GM23338 (cell line): ENCODE measurements around the gene WDR45B. TPM values are rescaled to one million over a fixed set of nuclear protein-coding genes. Genes with fewer than 3 reads are reported as not detected.

Experiments
- ATAC-seq: fragments of 200-7000 bp; cut with Tn5 transposase; 3 replicates; pipeline ENCODE4 v1.9.1; 2020
- DNase-seq: peaks from one replicate; pipeline ENCODE4 v3.0.0-alpha.2; 2015; ENCODE audit warnings: low spot score
- H2AFZ ChIP-seq: fragments of 200-600 bp; sonication (generic); 2 replicates; pipeline ENCODE4 v1.8.0; 2016; ENCODE audit warnings: antibody characterized with exemption, mild to moderate bottlenecking, moderate library complexity
- H3F3A ChIP-seq: fragments of 200-600 bp; sonication (generic); replicated peaks from 2 replicates; pipeline ENCODE4 v1.8.0; 2017; ENCODE audit warnings: antibody characterized with exemption, mixed run types, low read depth
- H3K27ac ChIP-seq: fragments of 200-600 bp; sonication (generic); 2 replicates; pipeline ENCODE4 v1.6.1; 2016; ENCODE audit warnings: low read depth
- H3K27me3 ChIP-seq: fragments of 200-600 bp; sonication (generic); 2 replicates; pipeline ENCODE4 v1.8.0; 2016; ENCODE audit warnings: mild to moderate bottlenecking, mixed run types, moderate library complexity; ENCODE audit not compliant: insufficient read depth
- H3K36me3 ChIP-seq: fragments of 200-600 bp; sonication (generic); 2 replicates; pipeline ENCODE4 v1.8.0; 2016; ENCODE audit warnings: mild to moderate bottlenecking; ENCODE audit not compliant: insufficient read depth
- H3K4me1 ChIP-seq: fragments of 200-600 bp; sonication (generic); 2 replicates; pipeline ENCODE4 v1.8.0; 2016; ENCODE audit warnings: mild to moderate bottlenecking, moderate library complexity; ENCODE audit not compliant: insufficient read depth
- H3K4me2 ChIP-seq: fragments of 200-600 bp; sonication (generic); 2 replicates; pipeline ENCODE4 v1.7.1; 2017; ENCODE audit warnings: mixed run types
- H3K4me3 ChIP-seq: fragments of 200-600 bp; sonication (generic); 2 replicates; pipeline ENCODE4 v1.6.1; 2016; ENCODE audit warnings: mixed run types
- H3K79me2 ChIP-seq: fragments of 200-600 bp; sonication (generic); replicated peaks from 2 replicates; pipeline ENCODE4 v1.8.0; 2017; ENCODE audit warnings: mild to moderate bottlenecking; ENCODE audit not compliant: insufficient read depth
- H3K9me2 ChIP-seq: fragments of 200-600 bp; sonication (generic); 2 replicates; pipeline ENCODE4 v1.8.0; 2017; ENCODE audit not compliant: insufficient read depth
- H4K20me1 ChIP-seq: fragments of 200-600 bp; sonication (generic); replicated peaks from 2 replicates; pipeline ENCODE4 v1.8.0; 2017; ENCODE audit warnings: mild to moderate bottlenecking; ENCODE audit not compliant: insufficient read depth
- H3K27ac Mint-ChIP-seq: 2 replicates; pipeline ENCODE4 v1.8.0; 2020; ENCODE audit warnings: inconsistent platforms, mild to moderate bottlenecking, moderate library complexity, mixed read lengths
- H3K27me3 Mint-ChIP-seq: 3 replicates; pipeline ENCODE4 v1.8.0; 2022; ENCODE audit warnings: low read depth, mild to moderate bottlenecking, moderate library complexity, mixed read lengths, inconsistent platforms; ENCODE audit not compliant: insufficient read depth, poor library complexity
- H3K36me3 Mint-ChIP-seq: 3 replicates; pipeline ENCODE4 v1.8.0; 2021; ENCODE audit warnings: low read depth, mild to moderate bottlenecking, inconsistent platforms, moderate library complexity, mixed read lengths
- H3K4me1 Mint-ChIP-seq: 3 replicates; pipeline ENCODE4 v1.8.0; 2020; ENCODE audit warnings: mild to moderate bottlenecking, inconsistent platforms, mixed read lengths
- H3K4me3 Mint-ChIP-seq: 3 replicates; pipeline ENCODE4 v1.8.0; 2021; ENCODE audit warnings: moderate library complexity, mild to moderate bottlenecking, inconsistent platforms, mixed read lengths
- H3K9me3 Mint-ChIP-seq: 3 replicates; pipeline ENCODE4 v1.8.0; 2020; ENCODE audit warnings: moderate library complexity, mild to moderate bottlenecking, inconsistent platforms, mixed read lengths
- CTCF ChIP-seq, 2 experiments: fragments of 200-600 bp in 1 of 2; sonication (generic) in 1 of 2; conservative IDR thresholded peaks; 2 replicates each; pipeline versions ENCODE4 v1.5.1 to v1.6.1; 2016 to 2017; ENCODE audit warnings: antibody characterized with exemption in 2 of 2, low read depth in 2 of 2, mild to moderate bottlenecking in 2 of 2, moderate library complexity in 1 of 2
- EZH2 ChIP-seq: fragments of 200-600 bp; sonication (generic); IDR thresholded peaks from one replicate; pipeline ENCODE4 v1.8.0; 2017; ENCODE audit warnings: antibody characterized with exemption, mild to moderate bottlenecking, low read depth; ENCODE audit not compliant: unreplicated experiment
- JUNB ChIP-seq: IDR thresholded peaks from one replicate; pipeline ENCODE4 v1.6.1; 2016; ENCODE audit warnings: antibody characterized with exemption; ENCODE audit not compliant: unreplicated experiment
- STAT1 ChIP-seq: IDR thresholded peaks from one replicate; pipeline ENCODE4 v1.6.1; 2016; ENCODE audit warnings: antibody characterized with exemption; ENCODE audit not compliant: unreplicated experiment
- ZNF114 ChIP-seq: fragments of 250-450 bp; sonication (Bioruptor Pico); IDR thresholded peaks from 2 replicates; pipeline ENCODE4 v1.5.0; 2020; ENCODE audit warnings: mild to moderate bottlenecking, moderate library complexity
- ZNF331 ChIP-seq: fragments of 250-450 bp; sonication (Bioruptor Pico); IDR thresholded peaks from 2 replicates; pipeline ENCODE4 v1.5.0; 2020; ENCODE audit warnings: low read depth, mild to moderate bottlenecking, moderate library complexity
- ZNF462 ChIP-seq: fragments of 250-450 bp; sonication (Bioruptor Pico); IDR thresholded peaks from 2 replicates; pipeline ENCODE4 v1.5.0; 2020; ENCODE audit warnings: mild to moderate bottlenecking, moderate library complexity
- polyA plus RNA-seq: library from polyadenylated mRNA; unstranded; fragments of >200 nt; fragmentation: Nextera tagmentation; extraction: Ambion mirVana; gene quantifications from 2 replicates; pipeline ENCODE4 v1.2.1, GENCODE V29; 2016
- total RNA-seq: library from RNA; depleted of rRNA; stranded (reverse); fragments of >200 nt; shearing (Covaris generic); gene quantifications from 2 replicates; pipeline ENCODE4 v1.2.3, GENCODE V29; 2014
- TF ChIP-seq, protein P1 (sequence below): IDR thresholded peaks from 2 replicates; pipeline ENCODE4 v1.6.1; 2016; ENCODE audit warnings: antibody characterized with exemption

Gene WDR45B
- total and polyA plus RNA-seq, 2 experiments from 2014 or later, result 69.4 to 96.4 TPM

DNA sequence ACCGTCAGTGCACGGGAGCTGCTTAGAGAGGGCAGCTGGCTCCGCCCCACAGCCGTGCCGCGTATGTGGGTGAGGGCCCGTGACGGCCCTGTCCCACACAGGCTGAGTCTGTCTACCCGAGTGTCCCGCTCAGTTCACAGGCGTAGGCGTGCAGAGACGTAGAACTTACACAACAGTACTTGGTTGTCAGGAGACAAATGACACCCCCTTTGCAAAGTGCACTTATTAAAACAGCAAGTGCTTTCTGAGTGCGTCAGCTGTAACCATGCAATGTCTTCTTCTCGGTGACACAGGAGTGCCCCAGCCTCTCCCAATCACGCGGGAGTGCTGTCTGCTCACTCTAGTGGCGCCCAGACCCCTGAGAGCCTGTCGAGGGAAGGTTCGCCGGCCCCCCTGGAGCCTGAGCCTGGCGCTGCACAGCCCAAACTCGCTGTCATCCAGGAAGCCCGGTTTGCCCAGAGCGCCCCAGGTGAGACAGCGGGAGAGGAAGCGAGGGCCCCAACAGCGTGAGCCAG is 64.5 kb downstream of the WDR45B start (continued):
- no peak for TF ChIP-seq STAT1
- no peak for TF ChIP-seq JUNB
- TF ChIP-seq ZNF462 (CRISPR knock-in tag), result no peak
- TF ChIP-seq ZNF331 (CRISPR knock-in tag), result no peak

GRCh38 chr17:82582709-82583108 is 65.5 kb downstream of the WDR45B start:
- no peak overlapping the region for H3K4me3 ChIP-seq
- peaks cover 25% of the 10 kb centered on the region for H3K36me3 ChIP-seq
- no peak for ATAC-seq
- H3K79me2 ChIP-seq, result peaks cover 18% of the 10 kb centered on the region
- Mint-ChIP-seq H3K4me1 (no peaks in the 10 kb centered on the region; the same call in 2 of the 3 replicates), H3K4me3 (no peak overlapping the region), H3K36me3 (peaks cover 70% of the 10 kb centered on the region), H3K27ac (no peak overlapping the region), H3K27me3 (peaks cover 4% of the 10 kb centered on the region), H3K9me3 (peaks cover 3% of the 10 kb centered on the region; the same call in 1 of the 3 replicates)
- DNase-seq, result no peak
- no peak overlapping the region for H2AFZ ChIP-seq
- no peaks in the 10 kb centered on the region for H3K9me2 ChIP-seq
- H3K27me3 ChIP-seq, result no peaks in the 10 kb centered on the region
- peaks cover 26% of the 10 kb centered on the region for H4K20me1 ChIP-seq
- peaks cover 15% of the 10 kb centered on the region; the same call in 1 of the 2 replicates for H3F3A ChIP-seq
- no peak for TF ChIP-seq EZH2
- no peak for TF ChIP-seq ZNF114
- TF ChIP-seq, protein P1, sequence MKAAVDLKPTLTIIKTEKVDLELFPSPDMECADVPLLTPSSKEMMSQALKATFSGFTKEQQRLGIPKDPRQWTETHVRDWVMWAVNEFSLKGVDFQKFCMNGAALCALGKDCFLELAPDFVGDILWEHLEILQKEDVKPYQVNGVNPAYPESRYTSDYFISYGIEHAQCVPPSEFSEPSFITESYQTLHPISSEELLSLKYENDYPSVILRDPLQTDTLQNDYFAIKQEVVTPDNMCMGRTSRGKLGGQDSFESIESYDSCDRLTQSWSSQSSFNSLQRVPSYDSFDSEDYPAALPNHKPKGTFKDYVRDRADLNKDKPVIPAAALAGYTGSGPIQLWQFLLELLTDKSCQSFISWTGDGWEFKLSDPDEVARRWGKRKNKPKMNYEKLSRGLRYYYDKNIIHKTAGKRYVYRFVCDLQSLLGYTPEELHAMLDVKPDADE, result no peak
- TF ChIP-seq ZNF331 (CRISPR knock-in tag), result no peak
- no peak for TF ChIP-seq CTCF (conservative IDR thresholded peaks at IDR 0.05; ENCODE audit: low read depth in 2 of 2)
- 0 out of 2 replicates have a peak overlapping the region, but pooled peaks have one; percentile 72 for H3K27ac ChIP-seq
- no peak overlapping the region for H3K4me2 ChIP-seq
- H3K4me1 ChIP-seq, result no peaks in the 10 kb centered on the region
